HepG2 (cell line): ENCODE results near the gene UBE2O. TPM values are rescaled to one million over a fixed set of nuclear protein-coding genes. Genes with fewer than 3 reads are reported as not detected.
A peak's percentile ranks its signal among the peaks of the same experiment; 100 is the strongest.

Experiments
- CENPT ChIP-seq: sonication (generic); formaldehyde crosslinking; IDR thresholded peaks from 2 replicates; pipeline ENCODE4 v1.8.0; 2022; ENCODE audit warnings: low read depth, mild to moderate bottlenecking, moderate library complexity, missing genetic modification reagents
- DZIP1 ChIP-seq: sonication (generic); formaldehyde crosslinking; IDR thresholded peaks from 2 replicates; pipeline ENCODE4 v1.5.0; 2020; ENCODE audit warnings: mild to moderate bottlenecking, missing genetic modification reagents
- HNRNPH1 ChIP-seq: fragments of 200-400 bp; formaldehyde crosslinking; optimal IDR thresholded peaks from 2 replicates; pipeline ENCODE3; 2017; ENCODE audit warnings: mild to moderate bottlenecking, low read depth, low read length
- HOXA3 ChIP-seq: sonication (generic); formaldehyde crosslinking; IDR thresholded peaks from 2 replicates; pipeline ENCODE4 v1.5.0; 2020; ENCODE audit warnings: missing genetic modification reagents
- KDM6A ChIP-seq: IDR thresholded peaks from 2 replicates; pipeline ENCODE4 v1.6.1; 2016; ENCODE audit warnings: low read depth
- PREB ChIP-seq: sonication (generic); formaldehyde crosslinking; IDR thresholded peaks from 2 replicates; pipeline ENCODE4 v1.4.0; 2020; ENCODE audit warnings: missing genetic modification reagents
- RARG ChIP-seq: sonication (generic); formaldehyde crosslinking; IDR thresholded peaks from 2 replicates; pipeline ENCODE4 v1.4.0; 2020; ENCODE audit warnings: low read depth, mild to moderate bottlenecking, missing genetic modification reagents
- RFX1 ChIP-seq: fragments of 450-650 bp; IDR thresholded peaks from 2 replicates; pipeline ENCODE4 v1.6.1; 2017
- UBTF ChIP-seq: sonication (generic); formaldehyde crosslinking; IDR thresholded peaks from 2 replicates; pipeline ENCODE4 v1.4.0; 2020; ENCODE audit warnings: mild to moderate bottlenecking, missing genetic modification reagents
- WIZ ChIP-seq: sonication (generic); formaldehyde crosslinking; IDR thresholded peaks from 2 replicates; pipeline ENCODE4 v1.5.1; 2020; ENCODE audit warnings: mild to moderate bottlenecking, missing genetic modification reagents
- ZNF121 ChIP-seq: sonication (generic); formaldehyde crosslinking; IDR thresholded peaks from 2 replicates; pipeline ENCODE4 v1.5.0; 2020; ENCODE audit warnings: mild to moderate bottlenecking, missing genetic modification reagents
- ZNF546 ChIP-seq: sonication (generic); formaldehyde crosslinking; conservative IDR thresholded peaks from 2 replicates; pipeline ENCODE4 v1.8.1; 2023; ENCODE audit warnings: mild to moderate bottlenecking, missing genetic modification reagents
- ZNF660 ChIP-seq: sonication (generic); formaldehyde crosslinking; IDR thresholded peaks from 2 replicates; pipeline ENCODE4 v1.5.1; 2020; ENCODE audit warnings: mild to moderate bottlenecking, low read depth, missing genetic modification reagents, borderline replicate concordance
- polyA plus RNA-seq, 8 experiments: library from polyadenylated mRNA; depleted of rRNA in 3 of 8; stranded (reverse) in 7 of 8; unstranded in 1 of 8; fragments of >200 nt; fragmentation: Illumina TruSeq in 4 of 8; extraction: Trizol in 4 of 8; gene quantifications; 2 replicates each; pipeline versions ENCODE4 v1.2.1 to v1.2.3, GENCODE V29; 2011 to 2016; ENCODE audit warnings: low read depth in 4 of 8, missing spikeins in 1 of 8, mixed read lengths in 1 of 8; ENCODE audit not compliant: insufficient read depth in 1 of 8
- total RNA-seq, 5 experiments: library from RNA; depleted of rRNA; stranded (reverse); fragments of >200 nt; fragmentation: Illumina TruSeq; extraction: Trizol; gene quantifications; 2 replicates each; pipeline ENCODE4 v1.2.3, GENCODE V29; 2016; ENCODE audit warnings: low read depth in 1 of 5
- TF ChIP-seq, protein P1 (sequence below): IDR thresholded peaks from 2 replicates; pipeline ENCODE4 v1.4.0; 2020; ENCODE audit warnings: mild to moderate bottlenecking, missing genetic modification reagents
- TF ChIP-seq, protein P2 (sequence below): sonication (generic); formaldehyde crosslinking; IDR thresholded peaks from 2 replicates; pipeline ENCODE4 v1.4.0; 2020; ENCODE audit warnings: missing genetic modification reagents, borderline replicate concordance

Gene UBE2O
- total and polyA plus RNA-seq, 2 of the 13 experiments (the other 11 are each of a cell fraction or from before 2014, with no cell fraction given), result 21.5 to 23.5 TPM

DNA sequence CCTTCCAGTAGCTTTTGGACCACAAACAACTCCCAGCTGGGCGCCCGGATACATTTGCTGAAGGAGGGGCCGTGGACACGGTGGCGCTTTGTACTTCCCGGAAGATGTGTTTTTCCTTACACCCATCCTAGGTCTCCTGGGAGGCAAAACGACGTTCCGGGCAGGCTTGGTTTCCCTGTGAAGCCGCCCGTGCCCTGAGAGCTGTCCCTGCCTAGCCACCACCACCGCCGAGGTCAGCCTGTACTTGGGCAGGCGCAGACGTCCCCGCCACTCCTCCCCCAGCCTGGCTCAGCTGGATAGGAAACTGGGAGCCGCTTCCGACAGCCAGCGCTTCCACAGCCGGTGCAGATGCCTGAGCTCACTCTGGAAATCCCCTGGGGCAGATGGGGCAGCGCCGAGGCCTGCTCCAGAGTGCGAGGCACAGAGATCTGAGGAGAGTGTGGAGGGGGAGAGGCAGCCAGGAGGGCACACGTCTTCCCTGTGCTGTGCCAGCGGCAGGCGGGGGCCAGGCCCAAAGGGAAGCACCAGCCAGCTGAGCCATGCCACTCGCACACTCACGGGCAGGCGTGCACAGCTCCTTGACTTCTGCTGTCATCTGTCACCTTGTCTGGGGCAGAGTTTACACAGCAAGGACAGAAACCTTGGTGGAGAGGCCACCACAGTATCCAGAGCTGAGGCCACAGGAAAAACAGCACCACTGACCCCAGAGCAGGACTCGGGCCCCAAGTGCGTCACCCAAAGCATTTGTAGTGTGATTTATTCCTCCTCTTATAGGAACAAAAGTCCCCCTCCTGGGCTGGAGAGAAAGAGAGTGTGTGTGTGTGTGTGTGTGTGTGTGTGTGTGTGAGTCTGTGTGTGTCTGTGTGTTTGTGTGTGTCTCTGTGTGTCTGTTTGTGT, 45.3 kb upstream of the UBE2O start (continued):
- TF ChIP-seq KDM6A (CRISPR knock-in tag) (peak; percentile 28; the same call in 1 of the 2 replicates), ZNF121 (CRISPR knock-in tag) (no peak), HNRNPH1 (no peak), ZNF546 (CRISPR knock-in tag) (no peak; the same call in 1 of the 2 replicates), PREB (CRISPR knock-in tag) (0 out of 2 replicates have a peak, but pooled peaks have one; percentile 76), UBTF (CRISPR knock-in tag) (peak; percentile 97), WIZ (CRISPR knock-in tag) (peak; percentile 94), HOXA3 (peak; percentile 33; the same call in 1 of the 2 replicates), RARG (0 out of 2 replicates have a peak, but pooled peaks have one; percentile 73), ZNF660 (CRISPR knock-in tag) (no peak), CENPT (CRISPR knock-in tag) (no peak), RFX1 (no peak), DZIP1 (CRISPR knock-in tag) (peak; percentile 45; the same call in 1 of the 2 replicates)
- TF ChIP-seq, protein P1, sequence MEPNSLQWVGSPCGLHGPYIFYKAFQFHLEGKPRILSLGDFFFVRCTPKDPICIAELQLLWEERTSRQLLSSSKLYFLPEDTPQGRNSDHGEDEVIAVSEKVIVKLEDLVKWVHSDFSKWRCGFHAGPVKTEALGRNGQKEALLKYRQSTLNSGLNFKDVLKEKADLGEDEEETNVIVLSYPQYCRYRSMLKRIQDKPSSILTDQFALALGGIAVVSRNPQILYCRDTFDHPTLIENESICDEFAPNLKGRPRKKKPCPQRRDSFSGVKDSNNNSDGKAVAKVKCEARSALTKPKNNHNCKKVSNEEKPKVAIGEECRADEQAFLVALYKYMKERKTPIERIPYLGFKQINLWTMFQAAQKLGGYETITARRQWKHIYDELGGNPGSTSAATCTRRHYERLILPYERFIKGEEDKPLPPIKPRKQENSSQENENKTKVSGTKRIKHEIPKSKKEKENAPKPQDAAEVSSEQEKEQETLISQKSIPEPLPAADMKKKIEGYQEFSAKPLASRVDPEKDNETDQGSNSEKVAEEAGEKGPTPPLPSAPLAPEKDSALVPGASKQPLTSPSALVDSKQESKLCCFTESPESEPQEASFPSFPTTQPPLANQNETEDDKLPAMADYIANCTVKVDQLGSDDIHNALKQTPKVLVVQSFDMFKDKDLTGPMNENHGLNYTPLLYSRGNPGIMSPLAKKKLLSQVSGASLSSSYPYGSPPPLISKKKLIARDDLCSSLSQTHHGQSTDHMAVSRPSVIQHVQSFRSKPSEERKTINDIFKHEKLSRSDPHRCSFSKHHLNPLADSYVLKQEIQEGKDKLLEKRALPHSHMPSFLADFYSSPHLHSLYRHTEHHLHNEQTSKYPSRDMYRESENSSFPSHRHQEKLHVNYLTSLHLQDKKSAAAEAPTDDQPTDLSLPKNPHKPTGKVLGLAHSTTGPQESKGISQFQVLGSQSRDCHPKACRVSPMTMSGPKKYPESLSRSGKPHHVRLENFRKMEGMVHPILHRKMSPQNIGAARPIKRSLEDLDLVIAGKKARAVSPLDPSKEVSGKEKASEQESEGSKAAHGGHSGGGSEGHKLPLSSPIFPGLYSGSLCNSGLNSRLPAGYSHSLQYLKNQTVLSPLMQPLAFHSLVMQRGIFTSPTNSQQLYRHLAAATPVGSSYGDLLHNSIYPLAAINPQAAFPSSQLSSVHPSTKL (CRISPR knock-in tag), result peak; percentile 62; the same call in 1 of the 2 replicates
- TF ChIP-seq, protein P2, sequence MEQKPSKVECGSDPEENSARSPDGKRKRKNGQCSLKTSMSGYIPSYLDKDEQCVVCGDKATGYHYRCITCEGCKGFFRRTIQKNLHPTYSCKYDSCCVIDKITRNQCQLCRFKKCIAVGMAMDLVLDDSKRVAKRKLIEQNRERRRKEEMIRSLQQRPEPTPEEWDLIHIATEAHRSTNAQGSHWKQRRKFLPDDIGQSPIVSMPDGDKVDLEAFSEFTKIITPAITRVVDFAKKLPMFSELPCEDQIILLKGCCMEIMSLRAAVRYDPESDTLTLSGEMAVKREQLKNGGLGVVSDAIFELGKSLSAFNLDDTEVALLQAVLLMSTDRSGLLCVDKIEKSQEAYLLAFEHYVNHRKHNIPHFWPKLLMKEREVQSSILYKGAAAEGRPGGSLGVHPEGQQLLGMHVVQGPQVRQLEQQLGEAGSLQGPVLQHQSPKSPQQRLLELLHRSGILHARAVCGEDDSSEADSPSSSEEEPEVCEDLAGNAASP (CRISPR knock-in tag), result no peak
